Measurements from ENCODE around the gene AIP. TPM values are rescaled to one million over a fixed set of nuclear protein-coding genes. Genes with fewer than 3 reads are reported as not detected.

Gene AIP
- total and polyA plus RNA-seq, 9 of the 15 experiments (the other 6 are each of a cell fraction or from before 2014, with no cell fraction given) = 5.2 to 92.5 (median 52.7) TPM

GRCh38 chr11:67522338-67522737, 39.5 kb downstream of the AIP start:
- in situ Hi-C loops (cut with MboI) = no loop called here
- TF ChIP-seq ZNF740 (CRISPR knock-in tag; IDR thresholded peaks at IDR 0.05) (peak; percentile 21; the same call in 1 of the 2 replicates), ZNF740 (tag; IDR thresholded peaks at IDR 0.05) (no peak), YY1 (IDR thresholded peaks at IDR 0.05; ENCODE audit: borderline replicate concordance in 1 of 3, control insufficient read depth in 1 of 3, extremely low read depth in 1 of 3, insufficient read depth in 3 of 3, insufficient read length in 1 of 3, insufficient replicate concordance in 2 of 3, low read depth in 1 of 3, low read length in 2 of 3) (no peak)

More at GRCh38 chr11:67522338-67522737, 39.5 kb downstream of the AIP start:
- Histone ChIP-seq H3K9ac (ENCODE audit: insufficient read depth in 1 of 2, low read depth in 2 of 2, low read length in 2 of 2) (no peak overlapping the region; a peak in 1 of 4 replicates), H3K9me1 (ENCODE audit: control insufficient read depth, insufficient read depth, low read length) (no peaks in the 10 kb centered on the region), H3K9me3 (replicated peaks; ENCODE audit: control insufficient read depth, insufficient read depth, low read depth, low read length) (no peaks in the 10 kb centered on the region), H3K4me1 (replicated peaks in 1 of 2; ENCODE audit: control insufficient read depth in 2 of 2, insufficient read depth in 2 of 2, low read length in 2 of 2) (peaks cover 0 to 35% of the 10 kb centered on the region in 2 experiments; a peak in 2 of 5 replicates), H4K20me1 (replicated peaks; ENCODE audit: control insufficient read depth, insufficient read depth, low read length) (0 out of 2 replicates have a peak, but pooled peaks cover 3% of the 10 kb centered on the region), H3K4me2 (ENCODE audit: insufficient read depth, low read length) (no peak overlapping the region), H3K27me3 (ENCODE audit: control insufficient read depth in 2 of 2, insufficient read depth in 2 of 2, low read length in 2 of 2) (peaks cover 2 to 33% of the 10 kb centered on the region in 2 experiments; a peak in 4 of 5 replicates), H3K36me3 (ENCODE audit: control insufficient read depth, insufficient read depth, low read length) (no peaks in the 10 kb centered on the region), H3K27ac (ENCODE audit: extremely low read depth, low read depth, low read length) (no peak overlapping the region), H3K4me3 (no peak overlapping the region), H3K79me2 (ENCODE audit: control insufficient read depth, insufficient read depth, low read length) (no peaks in the 10 kb centered on the region), H2AFZ (ENCODE audit: low read depth, low read length) (no peak overlapping the region)
- CTCF ChIA-PET (ENCODE audit: low intra/inter-chr PET ratio) = interaction anchor here (0.6 kb wide), 1 partner anchor 1135 kb away, joined by 3 read pairs; no protein-coding TSS in a partner anchor
- DNase-seq (ENCODE audit: extremely low read depth in 1 of 4, low spot score in 3 of 4) (no peak), FAIRE-seq (no peak), ATAC-seq (no peak)
- no TSS peak for BruUV-seq (replicated peaks)
- intact Hi-C loops (cut with micrococcal nuclease) = no loop called here
- POLR2A ChIA-PET = no interaction called here
- WGBS (ENCODE audit: insufficient coverage, low coverage, missing lambda C conversion rate) = 30% methylated on average over 14 of the region's 15 CpGs

Measured in K562 (cell line).